ENCODE data around the gene NPHP4. TPM values are rescaled to one million over a fixed set of nuclear protein-coding genes. Genes with fewer than 3 reads are reported as not detected.

Gene NPHP4
- total RNA-seq, 1 experiment from 2014 or later: 20.0 TPM

GRCh38 chr1:5874416-5875110 is 117.7 kb downstream of the NPHP4 start:
- H3K27ac ChIP-seq (ENCODE audit: low read depth, low read length): no peak overlapping the region
- H3K9me3 ChIP-seq (ENCODE audit: control insufficient read depth in 1 of 2, insufficient read depth in 1 of 2, low read depth in 1 of 2, low read length in 2 of 2): no peaks in the 10 kb centered on the region
- H3K27me3 ChIP-seq (ENCODE audit: insufficient read depth, low read length): no peaks in the 10 kb centered on the region
- DNase-seq (ENCODE audit: low read depth, low spot score) (no peak), ATAC-seq (no peak)
- BruUV-seq (replicated peaks): no TSS peak
- H4K20me1 ChIP-seq (ENCODE audit: insufficient read depth): no peaks in the 10 kb centered on the region
- no peaks in the 10 kb centered on the region for H3K4me1 ChIP-seq (ENCODE audit: control insufficient read depth in 1 of 2, insufficient read depth in 2 of 2, low read length in 2 of 2)
- H3K4me3 ChIP-seq (replicated peaks in 1 of 2; ENCODE audit: low read depth in 1 of 2, low read length in 2 of 2): no peak overlapping the region
- H3K9ac ChIP-seq (ENCODE audit: low read length): no peak overlapping the region
- RAD21 ChIA-PET (ENCODE audit: low non-redundant PET in 1 of 2, low total read pairs in 2 of 2, uncharacterized antibody in 2 of 2, unreplicated experiment in 2 of 2): no interaction called here
- H3K4me2 ChIP-seq (ENCODE audit: low read length): no peak overlapping the region
- no peaks in the 10 kb centered on the region for H3K79me2 ChIP-seq (ENCODE audit: insufficient read depth, low read length)
- CTCF ChIA-PET: no interaction called here
- no peak overlapping the region for H2AFZ ChIP-seq (ENCODE audit: low read depth, low read length, poor library complexity, severe bottlenecking)
- no peaks in the 10 kb centered on the region; a peak in 1 of 4 replicates for H3K36me3 ChIP-seq (ENCODE audit: control insufficient read depth in 1 of 2, insufficient read depth in 2 of 2, low read length in 2 of 2)
- intact Hi-C loops (cut with micrococcal nuclease): no loop called here
- POLR2A ChIA-PET: no interaction called here
- H3K9me2 ChIP-seq (ENCODE audit: insufficient read depth): no peaks in the 10 kb centered on the region
- no peak for TF ChIP-seq ZFX (IDR thresholded peaks at IDR 0.05)
- no peak for TF ChIP-seq POLR2A (IDR thresholded peaks at IDR 0.05; ENCODE audit: borderline replicate concordance, extremely low read depth, insufficient read depth, insufficient read length)
- no peak for TF ChIP-seq SRF (IDR thresholded peaks at IDR 0.05; ENCODE audit: low read depth)
- no peak for TF ChIP-seq ZNF274 (IDR thresholded peaks at IDR 0.05; ENCODE audit: low read depth, low read length)
- no peak for TF ChIP-seq RAD21 (IDR thresholded peaks at IDR 0.05; ENCODE audit: low read depth)
- TF ChIP-seq REST (IDR thresholded peaks at IDR 0.05; ENCODE audit: low read depth): no peak
- TF ChIP-seq ATF3 (IDR thresholded peaks at IDR 0.05): no peak
- no peak for TF ChIP-seq SP1 (IDR thresholded peaks at IDR 0.05; ENCODE audit: low read depth)
- no peak for TF ChIP-seq ELF1 (IDR thresholded peaks at IDR 0.05; ENCODE audit: borderline replicate concordance, low read depth)
- no peak for TF ChIP-seq EZH2phosphoT487 (IDR thresholded peaks at IDR 0.05; ENCODE audit: borderline replicate concordance)
- TF ChIP-seq CTCF (IDR thresholded peaks at IDR 0.05 in 2 of 3, conservative IDR thresholded peaks at IDR 0.05 in 1 of 3; ENCODE audit: borderline replicate concordance in 1 of 3, insufficient read depth in 1 of 3, low read depth in 2 of 3, low read length in 2 of 3): no peak
- no peak for TF ChIP-seq CEBPB (IDR thresholded peaks at IDR 0.05; ENCODE audit: low read depth)
- TF ChIP-seq ZBTB33 (IDR thresholded peaks at IDR 0.05; ENCODE audit: extremely low read depth, insufficient replicate concordance, low read length): no peak
- TF ChIP-seq MAX (IDR thresholded peaks at IDR 0.05): no peak
- TF ChIP-seq EGR1 (IDR thresholded peaks at IDR 0.05; ENCODE audit: low read depth): no peak
- TF ChIP-seq FOSL1 (IDR thresholded peaks at IDR 0.05; ENCODE audit: low read depth): no peak
